ENCODE measurements around the gene GPER1. TPM values are rescaled to one million over a fixed set of nuclear protein-coding genes. Genes with fewer than 3 reads are reported as not detected.

Gene GPER1
- total and polyA plus RNA-seq, 2 donors (not counting 3 experiments of a cell fraction or from before 2014, with no cell fraction given): 0.77 to 2.3 TPM

DNA sequence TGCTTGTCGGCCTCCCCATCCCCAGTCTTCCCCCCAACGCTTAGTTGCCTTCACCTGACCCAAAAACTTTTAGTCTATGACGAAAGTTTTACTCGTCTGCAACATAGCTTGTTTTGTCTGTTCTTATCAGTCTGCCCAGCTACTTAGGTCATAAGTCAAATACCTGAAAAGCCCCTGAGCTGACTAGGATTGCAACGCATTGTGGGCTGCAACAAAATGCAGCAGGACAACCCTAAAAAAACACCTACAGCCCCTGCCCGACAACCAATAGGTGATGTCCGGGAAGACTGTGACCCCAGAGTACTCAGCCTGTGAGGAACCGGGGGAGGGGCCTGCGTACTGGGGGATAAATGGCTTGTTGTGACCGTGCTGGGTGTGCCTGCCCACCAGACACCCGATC is 19.3 kb upstream of the GPER1 start:
- H3K4me3 ChIP-seq (replicated peaks in 1 of 3; ENCODE audit: insufficient read depth in 1 of 3, low read depth in 1 of 3, low read length in 3 of 3): no peak overlapping the region
- DNase-seq (ENCODE audit: low read depth, low spot score) (no peak), FAIRE-seq (no peak)
- no peak overlapping the region for H3K4me2 ChIP-seq (ENCODE audit: insufficient read depth, low read length)
- CTCF ChIA-PET: interaction anchor here (1.0 to 5.8 kb wide), 4 partner anchors 55 to 107 kb away, joined by 3 to 459 read pairs (median 4); partner anchors contain the start of gene CYP2W1
- no peaks in the 10 kb centered on the region for H3K9me1 ChIP-seq (replicated peaks; ENCODE audit: control insufficient read depth, extremely low read depth, insufficient read depth, low read length)
- no peaks in the 10 kb centered on the region for H4K20me1 ChIP-seq (replicated peaks; ENCODE audit: control insufficient read depth, extremely low read depth, insufficient read depth, low read length)
- no peaks in the 10 kb centered on the region for H3K4me1 ChIP-seq (ENCODE audit: control insufficient read depth, extremely low read depth, insufficient read depth, low read length)
- dilution Hi-C loops (cut with MboI; ENCODE audit: extremely low pct_ligation_motif_present, low sequenced_read_pairs): no loop called here
- POLR2A ChIA-PET: no interaction called here
- H2AFZ ChIP-seq (ENCODE audit: low read depth, low read length): no peak overlapping the region
- no peaks in the 10 kb centered on the region for H3K36me3 ChIP-seq (ENCODE audit: control insufficient read depth in 2 of 2, extremely low read depth in 1 of 2, insufficient read depth in 2 of 2, low read length in 2 of 2)
- no peaks in the 10 kb centered on the region for H3K79me2 ChIP-seq (ENCODE audit: control insufficient read depth, insufficient read depth, low read length)
- H3K9me3 ChIP-seq (replicated peaks; ENCODE audit: control insufficient read depth, insufficient read depth, low read length): no peaks in the 10 kb centered on the region
- no peak overlapping the region for H3K27ac ChIP-seq (ENCODE audit: insufficient read depth, low read depth, low read length)
- no peak overlapping the region for H3K9ac ChIP-seq (replicated peaks; ENCODE audit: extremely low read depth, insufficient read depth, low read length)
- BruUV-seq (replicated peaks): no TSS peak
- intact Hi-C loops (cut with micrococcal nuclease): no loop called here
- no peaks in the 10 kb centered on the region for H3K27me3 ChIP-seq (ENCODE audit: control insufficient read depth in 2 of 2, insufficient read depth in 2 of 2, low read length in 2 of 2)
- no peak for TF ChIP-seq POLR2A (IDR thresholded peaks at IDR 0.05; ENCODE audit: low read depth, low read length)
- TF ChIP-seq MAX (IDR thresholded peaks at IDR 0.05; ENCODE audit: insufficient read depth, insufficient read length): no peak
- TF ChIP-seq GATA2 (IDR thresholded peaks at IDR 0.05; ENCODE audit: insufficient read depth, insufficient read length, low read depth, low read length): no peak
- no peak for TF ChIP-seq MYC (IDR thresholded peaks at IDR 0.05; ENCODE audit: low read depth, low read length)
- TF ChIP-seq, protein P1, sequence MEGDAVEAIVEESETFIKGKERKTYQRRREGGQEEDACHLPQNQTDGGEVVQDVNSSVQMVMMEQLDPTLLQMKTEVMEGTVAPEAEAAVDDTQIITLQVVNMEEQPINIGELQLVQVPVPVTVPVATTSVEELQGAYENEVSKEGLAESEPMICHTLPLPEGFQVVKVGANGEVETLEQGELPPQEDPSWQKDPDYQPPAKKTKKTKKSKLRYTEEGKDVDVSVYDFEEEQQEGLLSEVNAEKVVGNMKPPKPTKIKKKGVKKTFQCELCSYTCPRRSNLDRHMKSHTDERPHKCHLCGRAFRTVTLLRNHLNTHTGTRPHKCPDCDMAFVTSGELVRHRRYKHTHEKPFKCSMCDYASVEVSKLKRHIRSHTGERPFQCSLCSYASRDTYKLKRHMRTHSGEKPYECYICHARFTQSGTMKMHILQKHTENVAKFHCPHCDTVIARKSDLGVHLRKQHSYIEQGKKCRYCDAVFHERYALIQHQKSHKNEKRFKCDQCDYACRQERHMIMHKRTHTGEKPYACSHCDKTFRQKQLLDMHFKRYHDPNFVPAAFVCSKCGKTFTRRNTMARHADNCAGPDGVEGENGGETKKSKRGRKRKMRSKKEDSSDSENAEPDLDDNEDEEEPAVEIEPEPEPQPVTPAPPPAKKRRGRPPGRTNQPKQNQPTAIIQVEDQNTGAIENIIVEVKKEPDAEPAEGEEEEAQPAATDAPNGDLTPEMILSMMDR (IDR thresholded peaks at IDR 0.05; ENCODE audit: extremely low read depth in 1 of 2, insufficient read depth in 1 of 2, low read depth in 1 of 2, low read length in 2 of 2): no peak
- no peak for TF ChIP-seq POLR2AphosphoS5 (IDR thresholded peaks at IDR 0.05; ENCODE audit: insufficient read depth, low read depth, low read length)
- no peak for TF ChIP-seq JUN (IDR thresholded peaks at IDR 0.05; ENCODE audit: borderline replicate concordance, insufficient read depth, insufficient read length, low read depth)
- TF ChIP-seq EZH2 (IDR thresholded peaks at IDR 0.05; ENCODE audit: borderline replicate concordance, low read depth, low read length, severe bottlenecking): no peak
- TF ChIP-seq FOS (IDR thresholded peaks at IDR 0.05; ENCODE audit: borderline replicate concordance, insufficient read depth, low read length): no peak
